Epithelial cell of esophagus (primary cell): ENCODE results near the gene FGF11.
A peak's percentile ranks its signal among the peaks of the same experiment; 100 is the strongest.

Source experiments
- DNase-seq: peaks from one replicate; pipeline ENCODE4 v3.0.0; 2010; ENCODE audit warnings: low read depth
- H3K4me3 ChIP-seq: 2 replicates; pipeline ENCODE4 v1.5.1; 2011; ENCODE audit warnings: mild to moderate bottlenecking, low read length, control low read depth
- TF ChIP-seq, protein P1 (sequence below): IDR thresholded peaks from 2 replicates; pipeline ENCODE4 v1.5.1; 2011; ENCODE audit warnings: low read depth, mild to moderate bottlenecking, low read length, control low read depth, inconsistent platforms; ENCODE audit not compliant: insufficient read depth; ENCODE audit errors: missing control alignments

Gene FGF11

DNA sequence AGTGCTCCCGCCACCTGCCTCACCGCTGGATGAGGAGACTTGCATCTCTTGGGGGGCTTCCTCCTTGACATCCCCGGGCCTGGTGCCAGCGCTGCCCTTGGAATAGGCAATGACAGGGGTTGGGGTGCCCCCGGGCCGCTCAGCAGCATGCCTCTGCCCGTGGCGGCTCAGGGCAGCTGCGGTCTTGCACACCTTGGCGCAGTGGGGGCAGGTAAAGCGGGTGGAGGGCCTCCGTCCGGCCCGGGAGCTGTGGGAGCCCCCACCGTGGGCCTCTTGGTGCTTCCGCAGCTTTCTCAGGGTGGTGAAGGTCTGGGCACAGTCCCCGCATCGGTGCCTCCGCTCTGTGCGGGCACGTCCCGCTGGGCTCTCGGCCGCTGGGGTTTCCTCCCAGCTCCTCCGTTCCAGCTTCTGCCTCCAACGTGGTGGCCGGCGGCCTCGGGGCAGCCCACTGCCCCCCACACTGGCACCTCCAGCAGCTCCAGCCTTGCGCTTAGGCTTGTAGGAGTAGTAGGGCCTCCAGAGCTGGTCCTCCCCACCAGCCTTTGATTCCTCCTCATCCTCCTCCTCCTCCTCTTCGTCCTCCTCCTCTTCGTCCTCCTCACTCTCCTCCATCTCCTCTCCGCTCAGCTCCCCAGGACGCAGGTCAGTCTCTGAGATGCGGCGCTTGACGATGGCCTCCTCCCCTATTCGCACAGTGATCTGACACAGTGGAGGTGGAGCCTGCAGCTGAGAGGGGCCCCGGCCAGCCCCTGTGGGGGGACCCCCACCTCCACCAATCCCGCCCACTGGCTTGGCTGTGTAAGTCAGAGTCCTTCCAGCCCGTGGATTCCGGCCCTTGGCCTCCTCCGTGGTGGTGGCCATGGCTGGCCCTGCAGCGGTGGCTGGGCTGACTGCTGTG is 23.4 kb downstream of the FGF11 start:
- H3K4me3 ChIP-seq = no peak overlapping the region
- TF ChIP-seq, protein P1, sequence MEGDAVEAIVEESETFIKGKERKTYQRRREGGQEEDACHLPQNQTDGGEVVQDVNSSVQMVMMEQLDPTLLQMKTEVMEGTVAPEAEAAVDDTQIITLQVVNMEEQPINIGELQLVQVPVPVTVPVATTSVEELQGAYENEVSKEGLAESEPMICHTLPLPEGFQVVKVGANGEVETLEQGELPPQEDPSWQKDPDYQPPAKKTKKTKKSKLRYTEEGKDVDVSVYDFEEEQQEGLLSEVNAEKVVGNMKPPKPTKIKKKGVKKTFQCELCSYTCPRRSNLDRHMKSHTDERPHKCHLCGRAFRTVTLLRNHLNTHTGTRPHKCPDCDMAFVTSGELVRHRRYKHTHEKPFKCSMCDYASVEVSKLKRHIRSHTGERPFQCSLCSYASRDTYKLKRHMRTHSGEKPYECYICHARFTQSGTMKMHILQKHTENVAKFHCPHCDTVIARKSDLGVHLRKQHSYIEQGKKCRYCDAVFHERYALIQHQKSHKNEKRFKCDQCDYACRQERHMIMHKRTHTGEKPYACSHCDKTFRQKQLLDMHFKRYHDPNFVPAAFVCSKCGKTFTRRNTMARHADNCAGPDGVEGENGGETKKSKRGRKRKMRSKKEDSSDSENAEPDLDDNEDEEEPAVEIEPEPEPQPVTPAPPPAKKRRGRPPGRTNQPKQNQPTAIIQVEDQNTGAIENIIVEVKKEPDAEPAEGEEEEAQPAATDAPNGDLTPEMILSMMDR = no peak
- DNase-seq = no peak

GRCh38 chr17:7463372-7463846 is 24.1 kb downstream of the FGF11 start:
- TF ChIP-seq, protein P1 = no peak
- H3K4me3 ChIP-seq = no peak overlapping the region
- no peak for DNase-seq

DNA sequence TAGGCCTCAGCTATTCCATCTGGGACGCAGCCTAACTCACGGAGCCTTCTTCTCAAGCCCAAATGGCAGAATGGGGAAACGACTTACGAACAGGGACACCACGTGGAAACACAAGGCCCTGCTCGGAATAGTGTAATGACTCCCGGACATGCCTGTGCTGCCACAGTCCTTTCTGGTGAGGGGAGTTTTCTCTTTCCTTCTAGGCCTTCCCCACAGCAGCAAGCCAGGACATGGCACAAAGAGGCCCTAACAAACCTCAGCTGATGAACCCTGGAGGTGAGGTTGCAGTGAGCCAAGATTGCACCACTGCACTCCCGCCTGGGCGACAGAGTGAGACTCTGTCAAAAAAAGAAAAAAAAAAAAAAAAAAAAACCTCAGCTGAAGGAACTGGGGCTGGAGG is 24.8 kb downstream of the FGF11 start:
- TF ChIP-seq, protein P1 = no peak

DNA sequence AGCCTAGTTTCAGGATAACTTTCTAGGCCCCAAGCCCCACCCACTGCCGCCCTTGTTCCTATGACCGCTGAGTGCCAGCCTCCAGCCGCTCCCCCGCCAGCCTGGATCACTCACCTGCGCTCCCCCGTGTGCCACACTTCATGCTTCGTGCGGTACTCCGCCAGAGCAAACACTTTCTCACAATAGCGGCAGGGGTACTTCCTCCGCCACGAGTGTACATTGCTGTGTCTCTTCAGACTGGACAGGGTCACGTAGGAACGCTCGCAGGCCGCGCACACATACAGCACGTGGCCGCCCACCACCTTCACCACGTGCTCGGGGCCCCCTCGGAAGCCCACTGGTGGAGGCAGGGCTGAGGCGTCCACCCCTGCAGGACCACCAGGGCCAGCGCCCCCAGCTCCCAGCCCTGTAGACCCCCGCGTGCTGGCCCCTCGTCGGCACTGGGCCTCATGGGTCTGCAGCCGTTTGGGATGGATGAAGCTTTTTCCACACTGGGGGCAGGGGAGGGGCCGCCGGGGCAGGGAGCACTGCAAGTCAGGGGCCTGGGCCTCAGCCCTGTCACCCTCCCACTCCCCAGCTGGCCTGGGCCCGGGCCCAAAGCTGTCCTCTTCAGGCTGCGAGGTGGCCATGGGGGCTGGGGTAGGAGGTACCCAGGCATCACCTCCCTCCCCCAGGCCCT is 26.4 kb downstream of the FGF11 start:
- no peak for DNase-seq
- TF ChIP-seq, protein P1 = no peak
- no peak overlapping the region for H3K4me3 ChIP-seq

More for the DNA sequence above, 24.8 kb downstream of the FGF11 start:
- DNase-seq = peak; percentile 75
- no peak overlapping the region for H3K4me3 ChIP-seq

DNA sequence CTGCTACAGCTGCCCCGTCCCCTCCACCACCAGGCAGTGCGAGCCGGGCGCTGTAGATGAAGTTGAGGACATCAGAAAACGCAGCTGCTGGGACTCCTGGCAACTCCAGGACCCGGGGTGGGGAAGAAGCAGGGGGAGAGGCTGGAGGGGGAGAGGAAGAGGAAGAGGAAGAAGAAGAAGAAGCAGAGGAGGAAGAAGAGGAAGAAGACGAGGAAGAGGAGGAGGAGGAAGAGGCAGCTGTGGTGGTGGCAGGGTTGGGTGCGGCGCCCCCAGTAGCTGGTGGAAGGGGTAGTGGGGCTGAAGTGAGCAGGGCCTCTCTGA is 27.0 kb downstream of the FGF11 start:
- TF ChIP-seq, protein P1 = no peak
- H3K4me3 ChIP-seq = no peak overlapping the region
- no peak for DNase-seq

GRCh38 chr17:7466639-7467341 is 27.5 kb downstream of the FGF11 start:
- no peak overlapping the region for H3K4me3 ChIP-seq
- DNase-seq = no peak
- TF ChIP-seq, protein P1 = no peak
